HG03439 (cell line): Measurements from ENCODE around the gene CMTM6.
"Not testable (repeated sequence)": the region's sequence is repeated elsewhere in the genome, so short reads cannot be mapped to it uniquely, and the experiment has no call there.

Source experiments
- ATAC-seq: cut with Tn5 transposase; IDR thresholded peaks from one replicate; pipeline ENCODE4 v1.9.1; 2021; ENCODE audit warnings: mild to moderate bottlenecking, moderate library complexity; ENCODE audit not compliant: unreplicated experiment

Gene CMTM6

GRCh38 chr3:32502118-32502945 lies at the start of gene CMTM6:
CMTM6 (minus strand) TSS chr3:32502852; CDS start chr3:32502745, 107 bp downstream.
- peak; percentile 66 for ATAC-seq

GRCh38 chr3:32552013-32552412 lies 49.4 kb upstream of the CMTM6 start:
- no peak for ATAC-seq

- no peak for ATAC-seq
Observed at GRCh38 chr3:32551496-32551895, 48.8 kb upstream of the CMTM6 start.

- no peak for ATAC-seq
Observed at GRCh38 chr3:32551087-32551486, 48.4 kb upstream of the CMTM6 start.

- no peak for ATAC-seq
Observed at GRCh38 chr3:32545305-32545704, 42.7 kb upstream of the CMTM6 start.

GRCh38 chr3:32544894-32545293 lies 42.2 kb upstream of the CMTM6 start:
- no peak for ATAC-seq

GRCh38 chr3:32542807-32543206 lies 40.2 kb upstream of the CMTM6 start:
- ATAC-seq, result no peak

- no peak for ATAC-seq
Observed at GRCh38 chr3:32540899-32541298, 38.2 kb upstream of the CMTM6 start.

- no peak for ATAC-seq
Observed at GRCh38 chr3:32532434-32532833, 29.8 kb upstream of the CMTM6 start.

- no peak for ATAC-seq
Observed at GRCh38 chr3:32531010-32531647, 28.5 kb upstream of the CMTM6 start.

- ATAC-seq, result no peak
Observed at GRCh38 chr3:32525720-32526119, 23.1 kb upstream of the CMTM6 start.

- no peak for ATAC-seq
Observed at GRCh38 chr3:32522682-32523081, 20.0 kb upstream of the CMTM6 start.

GRCh38 chr3:32518921-32519320 lies 16.3 kb upstream of the CMTM6 start:
- ATAC-seq, result not testable (repeated sequence)

GRCh38 chr3:32516751-32517150 lies 14.1 kb upstream of the CMTM6 start:
- not testable (repeated sequence) for ATAC-seq

GRCh38 chr3:32511005-32511404 lies 8.4 kb upstream of the CMTM6 start:
- no peak for ATAC-seq

- peak; percentile 54 for ATAC-seq
Observed at GRCh38 chr3:32510075-32510724, 7.5 kb upstream of the CMTM6 start.

- ATAC-seq, result no peak
Observed at GRCh38 chr3:32508711-32509110, 6.1 kb upstream of the CMTM6 start.

- ATAC-seq, result no peak
Observed at GRCh38 chr3:32506466-32506865, 3.8 kb upstream of the CMTM6 start.

GRCh38 chr3:32502946-32503286 lies 264 bp upstream of the CMTM6 start:
- no peak for ATAC-seq

- no peak for ATAC-seq
Observed at GRCh38 chr3:32501783-32502117, 902 bp downstream of the CMTM6 start.

- ATAC-seq, result no peak
Observed at GRCh38 chr3:32500880-32501782, 1.5 kb downstream of the CMTM6 start.
